ENCODE data around the gene MMP24.
"Not testable (repeated sequence)": the region's sequence is repeated elsewhere in the genome, so short reads cannot be mapped to it uniquely, and the experiment has no call there.

The MMP24 gene

DNA sequence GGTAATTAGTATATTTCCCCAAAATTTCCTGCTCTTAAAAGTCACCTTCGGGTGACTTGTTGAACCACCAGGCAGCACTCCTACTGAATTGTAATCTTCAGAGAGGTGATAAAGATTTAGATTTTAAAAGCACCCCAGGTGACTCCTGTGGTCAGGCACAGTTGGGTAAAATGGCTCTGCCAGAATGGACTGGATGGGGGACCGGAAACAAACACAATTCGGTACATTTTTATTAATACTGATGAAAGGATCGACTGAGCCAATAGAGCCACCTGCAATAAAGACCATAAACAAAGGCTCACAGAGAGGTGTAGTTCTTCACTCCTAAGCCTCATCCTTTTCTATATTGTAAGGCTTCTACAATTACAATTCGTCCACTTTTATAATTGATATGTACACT is 85.3 kb downstream of the MMP24 start:
- DNase-seq (ENCODE audit: low spot score): peak; percentile 77

DNA sequence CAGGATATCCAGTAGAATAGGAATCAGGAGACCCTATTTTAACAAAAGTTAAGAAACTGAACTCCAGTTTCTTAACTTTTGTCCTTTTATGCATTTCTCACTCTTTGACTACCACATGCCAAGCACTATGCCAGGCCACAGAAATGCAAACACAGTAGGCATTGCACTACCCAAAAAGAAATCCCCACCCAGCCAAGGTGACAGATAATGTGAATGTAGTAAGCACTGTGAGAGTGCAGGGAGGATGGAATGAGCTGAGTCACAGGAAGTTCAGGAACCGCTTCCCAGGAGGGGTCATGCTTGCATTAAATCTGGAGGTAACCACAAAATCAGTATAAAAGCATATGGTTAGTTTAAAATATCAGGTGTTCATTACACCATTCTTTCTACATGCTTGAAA is 85.8 kb downstream of the MMP24 start:
- DNase-seq (ENCODE audit: low spot score): peak; percentile 99

- no peak for DNase-seq (ENCODE audit: low spot score)
Measured at GRCh38 chr20:35314816-35315631, 88.5 kb downstream of the MMP24 start.

- DNase-seq (ENCODE audit: low spot score): not testable (repeated sequence)
Measured at GRCh38 chr20:35315632-35316020, 89.1 kb downstream of the MMP24 start.

GRCh38 chr20:35316086-35316485 is 89.6 kb downstream of the MMP24 start:
- no peak for DNase-seq (ENCODE audit: low spot score)

DNA sequence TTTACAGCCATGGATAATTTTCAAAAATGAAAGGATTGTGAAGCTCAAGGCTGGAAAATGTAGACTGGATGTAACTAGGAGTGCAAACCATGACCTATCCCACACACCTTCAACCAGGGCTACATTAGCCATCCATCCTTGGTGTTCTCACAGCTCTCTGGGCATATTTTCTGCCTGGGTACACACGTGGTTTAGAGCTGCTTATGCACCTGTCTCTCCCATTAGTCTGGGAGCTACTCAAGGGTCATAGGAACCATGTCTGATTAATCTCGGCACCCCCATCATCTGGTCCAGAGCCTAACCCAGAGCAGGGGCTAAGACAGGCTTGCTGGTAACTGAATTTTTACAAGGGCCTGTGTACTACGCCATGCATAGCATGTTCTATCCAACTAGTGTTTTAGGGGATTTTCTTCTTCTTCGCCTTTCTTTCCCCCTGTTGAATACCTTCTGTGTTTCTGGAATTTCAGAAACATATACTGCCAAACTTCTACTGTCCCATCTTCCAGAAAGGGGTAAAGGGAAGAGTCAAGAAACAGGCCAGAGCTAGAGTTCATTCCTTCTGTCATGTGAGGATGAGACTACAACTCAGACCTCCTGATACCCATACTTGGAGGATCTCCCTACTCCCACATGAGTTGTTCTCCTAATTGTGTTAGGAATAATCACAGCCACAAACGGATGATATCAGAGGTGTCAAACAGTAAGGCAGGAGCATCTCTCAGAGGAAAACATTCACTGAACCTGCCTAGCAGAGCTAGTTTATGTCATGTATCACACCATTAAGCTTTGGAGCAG is 91.1 kb downstream of the MMP24 start:
- no peak for DNase-seq (ENCODE audit: low spot score)

GRCh38 chr20:35318502-35319157 is 92.1 kb downstream of the MMP24 start:
- DNase-seq (ENCODE audit: low spot score): peak; percentile 93

GRCh38 chr20:35319192-35319870 is 92.8 kb downstream of the MMP24 start:
- peak; percentile 65 for DNase-seq (ENCODE audit: low spot score)

DNA sequence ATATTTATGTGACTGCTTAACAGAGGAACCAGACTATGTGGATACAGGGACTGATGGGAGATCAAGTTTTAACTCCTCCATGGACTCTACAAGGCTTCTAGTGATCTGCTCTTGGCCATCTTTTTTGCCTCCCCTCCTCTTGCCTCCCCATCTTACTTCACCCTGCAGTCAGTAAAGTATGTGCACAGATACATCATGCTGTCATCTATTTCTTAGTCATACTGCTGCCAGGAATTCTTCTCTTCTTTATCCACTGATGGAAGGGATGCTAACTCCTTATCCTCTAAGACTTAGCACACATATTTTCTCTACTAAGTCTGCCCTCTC is 93.3 kb downstream of the MMP24 start:
- peak; percentile 53 for DNase-seq (ENCODE audit: low spot score)

DNA sequence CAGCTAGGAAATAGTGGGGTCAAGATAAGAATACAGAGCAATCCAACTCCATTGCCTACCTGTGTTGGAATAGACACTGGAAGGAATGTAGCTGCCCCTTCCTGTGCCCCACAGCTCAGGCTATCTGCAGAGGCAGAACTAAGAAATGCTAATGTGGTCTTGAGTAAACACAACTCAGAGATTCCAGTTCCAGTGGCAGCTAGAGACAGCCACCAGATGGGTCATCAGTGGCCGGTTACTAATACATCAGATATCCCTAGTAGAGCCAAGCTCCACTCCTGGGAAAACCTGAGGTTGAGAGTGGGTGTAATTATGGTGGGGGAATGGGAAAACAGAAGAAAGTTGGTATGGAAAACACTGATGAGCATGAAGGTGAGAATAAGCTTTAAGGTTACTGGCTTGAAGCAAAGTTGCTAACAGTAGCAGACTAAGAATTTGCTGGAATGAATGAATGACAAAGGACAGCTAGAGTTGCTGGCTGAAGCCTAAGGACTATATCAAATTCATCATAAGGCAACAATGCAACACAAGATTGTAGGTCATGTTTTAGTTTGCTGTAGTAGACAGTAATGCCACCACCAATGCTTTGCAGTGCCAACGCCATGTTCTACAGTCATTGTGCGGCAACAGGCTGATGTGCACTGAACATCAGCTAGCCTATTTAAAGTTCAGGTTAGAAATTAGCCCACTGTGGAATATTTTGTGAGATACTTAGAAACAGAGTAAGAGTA is 94.1 kb downstream of the MMP24 start:
- DNase-seq (ENCODE audit: low spot score): peak; percentile 91

DNA sequence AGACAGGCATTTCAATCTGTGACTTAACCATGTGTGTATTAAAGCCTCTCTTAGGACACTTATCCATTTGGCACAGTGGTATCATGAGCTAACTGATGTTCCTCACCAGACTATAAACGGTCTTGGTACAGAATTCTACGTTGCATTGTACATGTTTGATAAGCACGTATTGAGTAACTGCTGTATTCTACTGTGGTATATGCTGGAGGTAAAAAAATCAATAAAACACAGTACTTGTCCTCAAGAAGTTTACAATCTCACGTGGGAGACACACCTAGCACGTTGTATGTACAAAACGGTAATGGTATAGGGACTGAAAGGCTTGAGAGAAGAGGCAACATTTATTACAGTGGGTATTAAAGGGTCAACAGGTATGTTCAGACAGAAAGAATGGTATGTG is 98.9 kb downstream of the MMP24 start:
- DNase-seq (ENCODE audit: low spot score): no peak

GRCh38 chr20:35326021-35326739 is 99.7 kb downstream of the MMP24 start:
- DNase-seq (ENCODE audit: low spot score): no peak
